GM23248 (cell line): Measurements from ENCODE around the gene CPNE5. TPM values are rescaled to one million over a fixed set of nuclear protein-coding genes. Genes with fewer than 3 reads are reported as not detected.

Source experiments
- DNase-seq: peaks from one replicate; pipeline ENCODE4 v3.0.0-alpha.2; 2015
- H2AFZ ChIP-seq: fragments of 200-600 bp; sonication (generic); 2 replicates; pipeline ENCODE4 v1.6.1; 2016; ENCODE audit warnings: antibody characterized with exemption
- H3F3A ChIP-seq: fragments of 200-600 bp; sonication (generic); 2 replicates; pipeline ENCODE4 v1.6.1; 2016; ENCODE audit warnings: mild to moderate bottlenecking, antibody characterized with exemption, mixed run types; ENCODE audit not compliant: insufficient read depth
- H3K27ac ChIP-seq: fragments of 200-600 bp; sonication (generic); 2 replicates; pipeline ENCODE4 v1.5.1; 2016; ENCODE audit warnings: mild to moderate bottlenecking
- H3K27me3 ChIP-seq: fragments of 200-600 bp; sonication (generic); replicated peaks from 2 replicates; pipeline ENCODE4 v1.6.1; 2016; ENCODE audit warnings: mild to moderate bottlenecking; ENCODE audit not compliant: insufficient read depth
- H3K36me3 ChIP-seq: fragments of 200-600 bp; sonication (generic); 2 replicates; pipeline ENCODE4 v1.6.1; 2016; ENCODE audit warnings: low read depth, mild to moderate bottlenecking
- H3K4me1 ChIP-seq: fragments of 200-600 bp; sonication (generic); 2 replicates; pipeline ENCODE4 v1.6.1; 2016; ENCODE audit warnings: mild to moderate bottlenecking; ENCODE audit not compliant: insufficient read depth
- H3K4me2 ChIP-seq: fragments of 200-600 bp; sonication (generic); one replicate; pipeline ENCODE4 v1.6.1; 2016; ENCODE audit warnings: mild to moderate bottlenecking; ENCODE audit not compliant: unreplicated experiment
- H3K4me3 ChIP-seq: fragments of 200-600 bp; sonication (generic); 2 replicates; pipeline ENCODE4 v1.5.1; 2016; ENCODE audit warnings: mild to moderate bottlenecking
- H3K79me2 ChIP-seq: fragments of 200-600 bp; sonication (generic); 2 replicates; pipeline ENCODE4 v1.6.1; 2016; ENCODE audit warnings: mild to moderate bottlenecking; ENCODE audit not compliant: insufficient read depth
- H3K9ac ChIP-seq: fragments of 200-600 bp; sonication (generic); 2 replicates; pipeline ENCODE4 v1.6.1; 2016; ENCODE audit warnings: mild to moderate bottlenecking
- H3K9me2 ChIP-seq: fragments of 200-600 bp; sonication (generic); 2 replicates; pipeline ENCODE4 v1.6.1; 2016; ENCODE audit warnings: mixed run types, mild to moderate bottlenecking, moderate library complexity; ENCODE audit not compliant: insufficient read depth
- H3K9me3 ChIP-seq: fragments of 200-600 bp; sonication (generic); one replicate; pipeline ENCODE4 v1.6.1; 2017; ENCODE audit warnings: low read depth
- H4K20me1 ChIP-seq: fragments of 200-600 bp; sonication (generic); 2 replicates; pipeline ENCODE4 v1.6.0; 2016; ENCODE audit not compliant: insufficient read depth
- EZH2 ChIP-seq: fragments of 200-600 bp; sonication (generic); IDR thresholded peaks from 2 replicates; pipeline ENCODE4 v1.6.1; 2018; ENCODE audit warnings: antibody characterized with exemption, mild to moderate bottlenecking; ENCODE audit not compliant: insufficient read depth, poor library complexity, severe bottlenecking
- EZH2phosphoT487 ChIP-seq: fragments of 200-600 bp; sonication (generic); IDR thresholded peaks from 2 replicates; pipeline ENCODE4 v1.6.1; 2018; ENCODE audit warnings: antibody characterized with exemption, moderate library complexity, mild to moderate bottlenecking, low read depth; ENCODE audit not compliant: insufficient read depth
- WGBS, 2 experiments: methylation state at CpG; one replicate each; pipeline ENCODE4 v1.1.6; 2015 to 2017; ENCODE audit warnings: low lambda C conversion rate in 2 of 2, low coverage in 1 of 2; ENCODE audit errors: missing lambda C conversion rate in 2 of 2; 5-methylcytosine and 5-hydroxymethylcytosine counted together
- in situ Hi-C: fragments of 300-500 bp; cut with MboI; formaldehyde crosslinking; loops from 2 replicates; pipeline ENCODE4 v1.15.0; 2020
- polyA plus RNA-seq: library from polyadenylated mRNA; unstranded; fragments of >200 nt; fragmentation: Nextera tagmentation; extraction: Ambion mirVana; gene quantifications from 2 replicates; pipeline ENCODE4 v1.2.1, GENCODE V29; 2016
- total RNA-seq: library from RNA; depleted of rRNA; stranded (reverse); fragments of >200 nt; shearing (Covaris generic); gene quantifications from 2 replicates; pipeline ENCODE4 v1.2.3, GENCODE V29; 2014

Gene CPNE5
- total and polyA plus RNA-seq, 2 experiments from 2014 or later, result 0.23 TPM; not detected in 1

GRCh38 chr6:36837022-36837339 lies 2.3 kb downstream of the CPNE5 start:
- no peaks in the 10 kb centered on the region for H3K36me3 ChIP-seq
- no peak for DNase-seq
- H3K9me2 ChIP-seq, result no peaks in the 10 kb centered on the region
- no peak overlapping the region for H2AFZ ChIP-seq
- in situ Hi-C loops, result no loop called here
- H3K79me2 ChIP-seq, result no peaks in the 10 kb centered on the region
- H3K9me3 ChIP-seq, result no peaks in the 10 kb centered on the region
- no peaks in the 10 kb centered on the region for H3K4me1 ChIP-seq
- no peak overlapping the region for H3K4me2 ChIP-seq
- H3K27me3 ChIP-seq, result no peaks in the 10 kb centered on the region
- H3K27ac ChIP-seq, result no peak overlapping the region
- H3K9ac ChIP-seq, result no peak overlapping the region
- 100% methylated on average over 2 of the region's 2 CpGs for WGBS, 2 experiments
- TF ChIP-seq EZH2 (no peak), EZH2phosphoT487 (no peak)
- H3K4me3 ChIP-seq, result no peak overlapping the region
- no peaks in the 10 kb centered on the region for H4K20me1 ChIP-seq
- H3F3A ChIP-seq, result peaks cover 6% of the 10 kb centered on the region; the same call in 1 of the 2 replicates

DNA sequence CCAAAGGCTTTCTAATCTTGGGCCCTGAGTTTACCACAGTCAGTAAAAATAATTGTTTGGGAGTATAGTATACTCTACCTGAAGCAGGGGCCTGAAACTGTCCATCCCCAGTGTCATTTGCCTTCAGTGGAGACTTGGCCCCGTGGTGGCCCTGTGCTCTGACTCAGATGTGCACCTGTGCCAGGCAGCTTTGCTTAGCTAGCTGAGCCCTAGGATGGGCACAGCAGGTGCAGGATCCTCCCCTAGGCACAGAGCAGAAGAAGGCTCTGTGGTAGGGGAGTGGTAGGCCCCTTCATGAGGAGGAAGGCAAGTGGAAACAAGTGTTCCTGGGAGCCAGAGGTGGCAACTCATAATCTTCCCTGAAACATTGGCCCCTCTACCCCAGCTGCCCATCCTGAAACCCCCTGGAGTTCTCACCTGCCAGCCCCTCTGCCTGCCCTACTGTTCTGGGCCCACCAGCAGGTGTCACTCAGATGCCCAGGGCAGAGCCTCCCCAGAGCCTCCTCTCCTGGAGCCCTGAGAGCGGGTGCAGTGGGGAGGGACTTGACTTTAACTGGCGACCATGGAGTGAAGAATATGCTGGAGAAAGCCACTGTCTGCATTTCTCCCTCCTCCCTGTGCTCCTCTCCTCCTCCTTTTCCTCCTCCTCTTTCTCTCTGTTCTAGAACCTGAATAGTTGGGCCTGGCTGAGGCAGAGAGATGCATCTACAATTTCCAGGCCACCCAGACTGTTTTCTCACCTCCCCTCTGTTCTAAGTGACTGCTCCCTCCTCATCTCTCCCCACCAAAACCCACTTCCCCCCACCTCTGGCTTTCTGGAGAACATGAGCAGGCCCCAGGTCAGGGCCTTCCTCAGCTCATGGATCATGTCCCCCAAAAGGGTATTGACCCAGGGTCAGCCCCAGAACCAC lies 2.9 kb downstream of the CPNE5 start:
- WGBS, 2 experiments, result 56 to 59% methylated on average over 3 of the region's 3 CpGs
- no peak for DNase-seq

GRCh38 chr6:36834576-36835341 lies 4.5 kb downstream of the CPNE5 start:
- in situ Hi-C loops, result no loop called here
- Histone ChIP-seq H3K27ac (no peak overlapping the region), H2AFZ (no peak overlapping the region), H3K9me2 (no peaks in the 10 kb centered on the region), H3K9me3 (no peaks in the 10 kb centered on the region), H3K4me3 (no peak overlapping the region), H4K20me1 (no peaks in the 10 kb centered on the region), H3F3A (no peaks in the 10 kb centered on the region), H3K36me3 (no peaks in the 10 kb centered on the region), H3K27me3 (no peaks in the 10 kb centered on the region), H3K9ac (no peak overlapping the region), H3K79me2 (no peaks in the 10 kb centered on the region), H3K4me1 (no peaks in the 10 kb centered on the region), H3K4me2 (no peak overlapping the region)
- 57 to 58% methylated on average over 16 to 17 of the region's 17 CpGs for WGBS, 2 experiments
- DNase-seq, result no peak
- no peak for TF ChIP-seq EZH2phosphoT487

More for the DNA sequence above, 2.9 kb downstream of the CPNE5 start:
- peaks cover 6% of the 10 kb centered on the region; the same call in 1 of the 2 replicates for H3F3A ChIP-seq
- no peak overlapping the region for H2AFZ ChIP-seq
- H3K36me3 ChIP-seq, result no peaks in the 10 kb centered on the region
- H3K9me2 ChIP-seq, result no peaks in the 10 kb centered on the region
- no peaks in the 10 kb centered on the region for H3K4me1 ChIP-seq
- no peak overlapping the region for H3K27ac ChIP-seq
- no peaks in the 10 kb centered on the region for H3K27me3 ChIP-seq
- in situ Hi-C loops, result no loop called here
- no peaks in the 10 kb centered on the region for H3K9me3 ChIP-seq
- H4K20me1 ChIP-seq, result no peaks in the 10 kb centered on the region
- TF ChIP-seq EZH2phosphoT487, result no peak
- no peak for TF ChIP-seq EZH2
- no peak overlapping the region for H3K4me2 ChIP-seq
- no peaks in the 10 kb centered on the region for H3K79me2 ChIP-seq
- H3K4me3 ChIP-seq, result no peak overlapping the region
- no peak overlapping the region for H3K9ac ChIP-seq

DNA sequence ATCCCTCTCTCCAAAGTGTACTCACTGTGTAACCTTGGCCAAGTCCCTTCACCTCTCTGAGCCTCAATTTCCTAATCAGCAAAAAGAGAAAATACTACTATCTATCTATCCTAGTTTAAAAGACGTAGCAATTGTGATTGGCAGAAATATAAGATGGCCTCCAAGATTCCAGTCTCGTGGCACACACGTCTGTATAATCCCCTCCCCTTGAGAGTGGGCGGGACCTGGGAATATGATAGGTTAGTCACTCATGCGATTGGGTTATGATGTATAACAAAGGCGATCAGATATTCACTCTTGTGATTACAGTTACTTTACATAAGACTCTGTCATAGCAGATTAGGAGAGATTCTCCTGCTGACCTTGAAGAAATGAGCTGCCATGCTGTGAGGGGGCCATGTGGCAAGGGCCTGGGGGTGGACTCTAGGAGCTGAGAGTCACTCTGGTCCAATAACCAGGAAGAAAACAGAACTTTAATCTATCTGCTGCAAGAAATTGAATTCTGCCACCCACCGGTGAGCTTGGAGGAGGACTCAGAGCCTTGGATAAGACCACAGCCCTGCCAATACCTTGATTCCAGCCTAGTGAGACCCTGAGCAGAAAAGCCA lies 6.0 kb downstream of the CPNE5 start:
- Histone ChIP-seq H3F3A (no peaks in the 10 kb centered on the region), H2AFZ (no peak overlapping the region), H3K79me2 (no peaks in the 10 kb centered on the region), H3K36me3 (no peaks in the 10 kb centered on the region), H3K4me3 (no peak overlapping the region), H3K9me3 (no peaks in the 10 kb centered on the region), H3K27me3 (no peaks in the 10 kb centered on the region), H3K4me1 (no peaks in the 10 kb centered on the region), H3K9me2 (no peaks in the 10 kb centered on the region), H3K27ac (no peak overlapping the region), H3K4me2 (no peak overlapping the region), H4K20me1 (no peaks in the 10 kb centered on the region), H3K9ac (no peak overlapping the region)
- TF ChIP-seq EZH2 (no peak), EZH2phosphoT487 (no peak)
- 90 to 91% methylated on average over 7 of the region's 7 CpGs for WGBS, 2 experiments
- in situ Hi-C loops, result no loop called here
- no peak for DNase-seq
